GM12878 (cell line): ENCODE results near the gene EVC. TPM values are rescaled to one million over a fixed set of nuclear protein-coding genes. Genes with fewer than 3 reads are reported as not detected.

Experiments used
- ATAC-seq: fragments of 200-7000 bp; cut with Tn5 transposase; 3 replicates; pipeline ENCODE4 v1.9.1; 2020; ENCODE audit warnings: mild to moderate bottlenecking, moderate library complexity
- BruUV-seq: library from RNA; stranded (reverse); fragments of 400-500 nt; replicated peaks from 2 replicates; lab custom pipeline; 2021; lab: Mats Ljungman, UMichigan
- CTCF ChIA-PET: fragments of 300-600 bp; sonication (Branson Sonifier 250); formaldehyde crosslinking; extraction: SDS; loops from one replicate; lab custom pipeline; 2021; ENCODE audit warnings: inconsistent platforms; lab: Yijun Ruan, JAX
- POLR2A ChIA-PET: fragments of 350-600 bp; formaldehyde crosslinking; extraction: SDS; loops from one replicate; lab custom pipeline; 2021; ENCODE audit warnings: inconsistent platforms; lab: Charles Lee
- RAD21 ChIA-PET: fragments of 300-600 bp; sonication (Branson Sonifier 250); formaldehyde crosslinking; loops from one replicate; lab custom pipeline; 2023; ENCODE audit warnings: antibody characterized with exemption; ENCODE audit not compliant: unreplicated experiment; lab: Charles Lee
- SMC1A ChIA-PET: fragments of 300-600 bp; sonication (Branson Sonifier 250); formaldehyde crosslinking; loops from one replicate; lab custom pipeline; 2023; ENCODE audit not compliant: unreplicated experiment, uncharacterized antibody; lab: Charles Lee
- DNase-seq: peaks from one replicate; pipeline ENCODE4 v3.0.0-alpha.2; 2011; ENCODE audit warnings: low read depth, low spot score
- FAIRE-seq: peaks from 3 replicates; lab custom pipeline; 2011; peaks lifted over from hg19 to GRCh38; lab: Jason Lieb, UNC
- H2AFZ ChIP-seq: 2 replicates; pipeline ENCODE4 v1.6.0; 2011; ENCODE audit warnings: low read depth, low read length, control low read depth; ENCODE audit not compliant: control insufficient read depth
- H3K27ac ChIP-seq: 2 replicates; pipeline ENCODE4 v1.5.1; 2011; ENCODE audit warnings: control low read depth; ENCODE audit not compliant: control insufficient read depth, insufficient read depth
- H3K27me3 ChIP-seq, 2 experiments: replicated peaks in 1 of 2; 2 replicates each; pipeline versions ENCODE4 v1.6.0 to v1.6.1; 2011; ENCODE audit warnings: low read length in 1 of 2; ENCODE audit not compliant: control insufficient read depth in 2 of 2, insufficient read depth in 2 of 2
- H3K36me3 ChIP-seq, 2 experiments: 2 replicates each; pipeline ENCODE4 v1.5.1; 2011; ENCODE audit warnings: low read length in 1 of 2; ENCODE audit not compliant: control insufficient read depth in 2 of 2, insufficient read depth in 2 of 2
- H3K4me1 ChIP-seq: 2 replicates; pipeline ENCODE4 v1.6.1; 2011; ENCODE audit warnings: mild to moderate bottlenecking, low read length, moderate library complexity, mixed read lengths; ENCODE audit not compliant: control insufficient read depth, insufficient read depth
- H3K4me2 ChIP-seq: 2 replicates; pipeline ENCODE4 v1.6.0; 2011; ENCODE audit warnings: control low read depth; ENCODE audit not compliant: control insufficient read depth, insufficient read depth
- H3K4me3 ChIP-seq: fragments of 200-600 bp; sonication (generic); 2 replicates; pipeline ENCODE4 v1.5.1; 2016
- H3K79me2 ChIP-seq: 2 replicates; pipeline ENCODE4 v1.6.0; 2011; ENCODE audit warnings: low read length; ENCODE audit not compliant: control insufficient read depth, insufficient read depth
- H3K9ac ChIP-seq: 2 replicates; pipeline ENCODE4 v1.8.0; 2011; ENCODE audit warnings: low read length, control low read depth, mixed read lengths; ENCODE audit not compliant: control insufficient read depth, insufficient read depth
- H3K9me3 ChIP-seq: replicated peaks from 3 replicates; pipeline ENCODE4 v1.5.1; 2011; ENCODE audit warnings: mild to moderate bottlenecking, low read length; ENCODE audit not compliant: control insufficient read depth, insufficient read depth
- H4K20me1 ChIP-seq: 2 replicates; pipeline ENCODE4 v1.6.0; 2011; ENCODE audit not compliant: control insufficient read depth, insufficient read depth
- CHD2 ChIP-seq: IDR thresholded peaks from 2 replicates; pipeline ENCODE4 v1.6.1; 2011; ENCODE audit warnings: low read depth, low read length, improper control_type of control experiment, borderline replicate concordance
- DPF2 ChIP-seq: fragments of 450-650 bp; IDR thresholded peaks from 2 replicates; pipeline ENCODE4 v1.6.1; 2017; ENCODE audit warnings: mild to moderate bottlenecking
- RAD51 ChIP-seq: fragments of 450-650 bp; IDR thresholded peaks from 2 replicates; pipeline ENCODE4 v1.6.1; 2016; ENCODE audit warnings: moderate library complexity, mild to moderate bottlenecking, inconsistent platforms
- TCF12 ChIP-seq: IDR thresholded peaks from 2 replicates; pipeline ENCODE4 v1.6.1; 2011; ENCODE audit warnings: low read depth, mild to moderate bottlenecking, low read length
- WGBS: methylation state at CpG from one replicate; pipeline ENCODE4 v1.1.6; 2016; ENCODE audit warnings: low lambda C conversion rate; ENCODE audit not compliant: insufficient replicate concordance, insufficient coverage; ENCODE audit errors: missing lambda C conversion rate; 5-methylcytosine and 5-hydroxymethylcytosine counted together
- in situ Hi-C: fragments of 300-500 bp; cut with MboI; formaldehyde crosslinking; loops from 9 replicates; pipeline ENCODE4 v1.14.3; 2018; ENCODE audit warnings: mixed read lengths
- intact Hi-C: fragments of 100-400 bp; cut with micrococcal nuclease; formaldehyde crosslinking; loops from one replicate; pipeline ENCODE4 v1.14.2; 2022; ENCODE audit not compliant: unreplicated experiment
- polyA plus RNA-seq, 11 experiments: library from polyadenylated mRNA; depleted of rRNA in 4 of 11; unstranded in 6 of 11; stranded (reverse) in 5 of 11; fragments of >200 nt; fragmentation: Nextera tagmentation in 4 of 11; fragmentation: Illumina TruSeq in 1 of 11; extraction: Ambion mirVana in 4 of 11; extraction: Trizol in 1 of 11; gene quantifications; 1 replicate in 1 of 11; 2 replicates in 10 of 11; pipeline versions ENCODE4 v1.2.1 to v1.2.3, GENCODE V29; 2011 to 2016; ENCODE audit warnings: inconsistent platforms in 2 of 11, missing spikeins in 2 of 11, low read depth in 1 of 11
- total RNA-seq, 4 experiments: library from RNA; depleted of rRNA in 3 of 4; stranded (reverse); fragments of >200 nt in 3 of 4; fragmentation: Illumina TruSeq in 1 of 4; extraction: Trizol in 1 of 4; gene quantifications; 2 replicates each; pipeline versions ENCODE4 v1.2.1 to v1.2.3, GENCODE V29; 2013 to 2021
- TF ChIP-seq, protein P1 (sequence below): fragments of 150-350 bp; IDR thresholded peaks from 2 replicates; pipeline ENCODE4 v1.6.1; 2014; ENCODE audit warnings: mild to moderate bottlenecking, low read depth, low read length
- TF ChIP-seq, protein P2 (sequence below): fragments of 450-650 bp; IDR thresholded peaks from 2 replicates; pipeline ENCODE4 v1.6.1; 2017; ENCODE audit warnings: low read depth, mild to moderate bottlenecking, moderate library complexity
- TF ChIP-seq, protein P3 (sequence below): fragments of 450-650 bp; IDR thresholded peaks from 2 replicates; pipeline ENCODE4 v1.6.1; 2017; ENCODE audit warnings: mild to moderate bottlenecking

Gene EVC
- total and polyA plus RNA-seq, 10 of the 15 experiments (the other 5 are each of a cell fraction or from before 2014, with no cell fraction given), result 0.87 to 55.9 (median 15.6) TPM

DNA sequence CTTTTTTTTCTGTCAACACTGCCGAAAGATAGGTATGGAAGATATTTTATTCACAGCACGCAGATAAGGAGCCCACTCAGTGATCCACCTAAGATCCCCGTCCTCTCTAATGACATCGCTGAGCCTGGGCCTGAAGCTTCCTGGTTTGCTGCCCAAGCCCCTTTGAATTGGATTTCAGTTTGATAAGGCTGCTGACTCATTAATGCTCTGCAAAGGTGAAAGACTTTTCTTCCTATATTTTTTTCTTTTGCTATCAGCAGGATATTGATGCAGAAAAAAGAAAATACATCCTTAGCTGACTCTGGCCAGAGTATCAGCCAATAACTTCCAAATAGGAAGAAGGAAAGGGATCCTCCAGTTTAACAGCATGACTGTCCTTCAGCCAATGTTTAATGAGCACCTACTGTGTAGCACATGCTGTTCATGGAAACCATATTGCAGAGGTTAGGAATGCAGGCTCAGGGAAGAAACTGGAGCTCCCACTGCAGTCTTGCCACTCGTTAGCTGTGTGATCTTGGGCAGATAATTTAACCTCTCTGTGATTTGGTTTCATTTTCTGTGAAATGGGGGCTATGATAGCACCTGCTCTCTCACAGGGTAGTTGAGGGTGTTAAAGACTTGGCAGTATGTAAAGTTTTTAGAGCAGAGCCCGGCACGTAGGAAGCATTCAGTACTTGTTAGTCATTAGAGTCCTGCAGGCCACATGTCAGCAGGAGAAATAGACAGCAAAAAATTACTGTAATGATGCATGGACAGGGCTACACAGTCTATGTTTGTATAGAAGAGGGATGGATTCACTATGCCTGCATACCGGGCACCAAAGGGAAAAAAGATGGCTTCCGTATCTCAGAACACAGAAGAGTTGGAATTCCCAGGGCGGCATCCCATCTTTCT, 39.3 kb downstream of the EVC start (continued):
- TF ChIP-seq RAD51 (no peak), CHD2 (no peak), DPF2 (no peak)
- TF ChIP-seq, protein P1, sequence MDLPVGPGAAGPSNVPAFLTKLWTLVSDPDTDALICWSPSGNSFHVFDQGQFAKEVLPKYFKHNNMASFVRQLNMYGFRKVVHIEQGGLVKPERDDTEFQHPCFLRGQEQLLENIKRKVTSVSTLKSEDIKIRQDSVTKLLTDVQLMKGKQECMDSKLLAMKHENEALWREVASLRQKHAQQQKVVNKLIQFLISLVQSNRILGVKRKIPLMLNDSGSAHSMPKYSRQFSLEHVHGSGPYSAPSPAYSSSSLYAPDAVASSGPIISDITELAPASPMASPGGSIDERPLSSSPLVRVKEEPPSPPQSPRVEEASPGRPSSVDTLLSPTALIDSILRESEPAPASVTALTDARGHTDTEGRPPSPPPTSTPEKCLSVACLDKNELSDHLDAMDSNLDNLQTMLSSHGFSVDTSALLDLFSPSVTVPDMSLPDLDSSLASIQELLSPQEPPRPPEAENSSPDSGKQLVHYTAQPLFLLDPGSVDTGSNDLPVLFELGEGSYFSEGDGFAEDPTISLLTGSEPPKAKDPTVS, result no peak
- TF ChIP-seq, protein P2, sequence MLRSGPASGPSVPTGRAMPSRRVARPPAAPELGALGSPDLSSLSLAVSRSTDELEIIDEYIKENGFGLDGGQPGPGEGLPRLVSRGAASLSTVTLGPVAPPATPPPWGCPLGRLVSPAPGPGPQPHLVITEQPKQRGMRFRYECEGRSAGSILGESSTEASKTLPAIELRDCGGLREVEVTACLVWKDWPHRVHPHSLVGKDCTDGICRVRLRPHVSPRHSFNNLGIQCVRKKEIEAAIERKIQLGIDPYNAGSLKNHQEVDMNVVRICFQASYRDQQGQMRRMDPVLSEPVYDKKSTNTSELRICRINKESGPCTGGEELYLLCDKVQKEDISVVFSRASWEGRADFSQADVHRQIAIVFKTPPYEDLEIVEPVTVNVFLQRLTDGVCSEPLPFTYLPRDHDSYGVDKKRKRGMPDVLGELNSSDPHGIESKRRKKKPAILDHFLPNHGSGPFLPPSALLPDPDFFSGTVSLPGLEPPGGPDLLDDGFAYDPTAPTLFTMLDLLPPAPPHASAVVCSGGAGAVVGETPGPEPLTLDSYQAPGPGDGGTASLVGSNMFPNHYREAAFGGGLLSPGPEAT, result no peak

DNA sequence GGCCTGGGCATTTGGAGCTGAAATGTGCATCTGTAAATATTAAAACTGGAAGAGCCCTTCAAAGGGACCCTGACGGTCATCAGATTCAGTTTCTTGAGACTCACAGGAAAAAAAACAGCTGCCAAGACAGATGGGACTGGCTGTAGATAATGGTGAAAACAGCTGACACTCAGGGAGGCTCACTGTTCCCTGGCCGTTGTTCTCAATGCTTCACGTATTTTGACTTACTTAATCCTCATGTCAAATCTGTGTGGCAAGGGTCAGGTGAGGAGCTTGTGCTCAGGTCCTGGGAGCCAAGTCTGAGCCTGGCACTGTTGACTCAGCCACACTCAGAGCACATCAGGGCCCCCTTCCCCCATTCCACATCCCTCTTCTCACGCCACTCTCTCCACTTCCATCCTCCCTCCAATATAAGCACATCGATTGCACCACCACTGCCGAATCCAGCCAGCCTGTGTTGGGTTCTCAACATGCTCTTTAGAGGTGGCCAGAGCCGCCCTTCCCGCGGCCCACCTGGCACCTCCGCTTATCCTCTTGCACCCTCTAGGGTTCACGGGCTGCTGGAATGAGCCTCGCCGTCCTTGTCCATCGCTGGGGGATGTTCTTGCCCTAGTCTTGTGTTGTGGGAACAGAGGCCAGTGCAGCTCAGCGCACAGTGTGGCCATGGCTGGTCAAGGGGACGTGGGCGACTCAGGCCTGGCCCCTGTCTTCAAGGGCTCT, 40.1 kb downstream of the EVC start:
- Histone ChIP-seq H3K27ac (no peak overlapping the region), H3K36me3 (peaks cover 0 to 1% of the 10 kb centered on the region in 2 experiments; a peak in 2 of 4 replicates), H4K20me1 (no peaks in the 10 kb centered on the region), H3K79me2 (no peaks in the 10 kb centered on the region), H3K4me3 (no peak overlapping the region), H2AFZ (no peak overlapping the region), H3K9me3 (no peaks in the 10 kb centered on the region), H3K4me1 (no peaks in the 10 kb centered on the region), H3K9ac (no peak overlapping the region), H3K27me3 (no peaks in the 10 kb centered on the region), H3K4me2 (no peak overlapping the region)
- WGBS, result 22% methylated on average over 17 of the region's 17 CpGs
- ATAC-seq, result no peak
- no peak for DNase-seq
- intact Hi-C loops, result no loop called here
- CTCF ChIA-PET, result interaction anchor here (0.8 kb wide), 1 partner anchor 13 kb away, joined by 4 read pairs; no protein-coding TSS in a partner anchor
- POLR2A ChIA-PET, result no interaction called here
- SMC1A ChIA-PET, result interaction anchor here (0.5 to 1.6 kb wide), 2 partner anchors 38 to 254 kb away, joined by 3 to 4 read pairs; no protein-coding TSS in a partner anchor
- TF ChIP-seq, protein P3, sequence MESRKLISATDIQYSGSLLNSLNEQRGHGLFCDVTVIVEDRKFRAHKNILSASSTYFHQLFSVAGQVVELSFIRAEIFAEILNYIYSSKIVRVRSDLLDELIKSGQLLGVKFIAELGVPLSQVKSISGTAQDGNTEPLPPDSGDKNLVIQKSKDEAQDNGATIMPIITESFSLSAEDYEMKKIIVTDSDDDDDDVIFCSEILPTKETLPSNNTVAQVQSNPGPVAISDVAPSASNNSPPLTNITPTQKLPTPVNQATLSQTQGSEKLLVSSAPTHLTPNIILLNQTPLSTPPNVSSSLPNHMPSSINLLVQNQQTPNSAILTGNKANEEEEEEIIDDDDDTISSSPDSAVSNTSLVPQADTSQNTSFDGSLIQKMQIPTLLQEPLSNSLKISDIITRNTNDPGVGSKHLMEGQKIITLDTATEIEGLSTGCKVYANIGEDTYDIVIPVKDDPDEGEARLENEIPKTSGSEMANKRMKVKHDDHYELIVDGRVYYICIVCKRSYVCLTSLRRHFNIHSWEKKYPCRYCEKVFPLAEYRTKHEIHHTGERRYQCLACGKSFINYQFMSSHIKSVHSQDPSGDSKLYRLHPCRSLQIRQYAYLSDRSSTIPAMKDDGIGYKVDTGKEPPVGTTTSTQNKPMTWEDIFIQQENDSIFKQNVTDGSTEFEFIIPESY, result no peak
- TF ChIP-seq TCF12, result no peak
- RAD21 ChIA-PET, result no interaction called here
- FAIRE-seq, result no peak
- BruUV-seq, result no TSS peak
- in situ Hi-C loops, result no loop called here
